Mucosa of descending colon (tissue), 3 donors: ENCODE results near the gene DFFA. TPM values are rescaled to one million over a fixed set of nuclear protein-coding genes. Genes with fewer than 3 reads are reported as not detected.

Experiments
- ATAC-seq: fragments of 200-7000 bp; cut with Tn5 transposase; one replicate; pipeline ENCODE4 v1.9.1; 2020; ENCODE audit warnings: mild to moderate bottlenecking, moderate library complexity
- DNase-seq, 3 donors: peaks; one replicate each; pipeline ENCODE4 v3.0.0-alpha.2; 2020
- H3K36me3 ChIP-seq: fragments of 200-600 bp; one replicate; pipeline ENCODE4 v1.8.0; 2021; ENCODE audit warnings: low read depth, mild to moderate bottlenecking
- H3K4me1 ChIP-seq: fragments of 200-600 bp; one replicate; pipeline ENCODE4 v1.8.0; 2021; ENCODE audit warnings: low read depth, mild to moderate bottlenecking
- H3K4me3 ChIP-seq: fragments of 200-600 bp; one replicate; pipeline ENCODE4 v1.8.0; 2021; ENCODE audit warnings: mild to moderate bottlenecking
- H3K9me3 ChIP-seq: fragments of 200-600 bp; one replicate; pipeline ENCODE4 v1.8.0; 2021; ENCODE audit warnings: mild to moderate bottlenecking
- CTCF ChIP-seq: fragments of 200-600 bp; IDR thresholded peaks from one replicate; pipeline ENCODE4 v1.8.0; 2022; ENCODE audit warnings: antibody characterized with exemption, mild to moderate bottlenecking
- intact Hi-C, 2 donors: fragments of 100-400 bp; cut with DNase I in 1 of 2; cut with micrococcal nuclease in 1 of 2; formaldehyde crosslinking; loops; one replicate each; pipeline versions ENCODE4 v1.11.0 to v1.11.1; 2022; cut with DNase I, micrococcal nuclease
- total RNA-seq, 3 donors: library from RNA; stranded (reverse); fragmentation: NEBNext Ultra II Directional in 2 of 3; extraction: Animal tissue kit (Norgen Biotek cat#: 25700) in 2 of 3; gene quantifications; one replicate each; pipeline versions ENCODE4 v1.2.1 to v1.2.4, GENCODE V29; 2021 to 2023
- donor health status: DM: no; HTN: no; CAD: no; lungs with moderate emphysema.
- donor health status: DM: no; HTN: no; CAD: no.
- donor health status: DM: no; HTN: yes; CAD: no.

DFFA gene
- total RNA-seq, 3 donors from 2014 or later = 20.9 to 34.0 (median 21.9) TPM

DNA sequence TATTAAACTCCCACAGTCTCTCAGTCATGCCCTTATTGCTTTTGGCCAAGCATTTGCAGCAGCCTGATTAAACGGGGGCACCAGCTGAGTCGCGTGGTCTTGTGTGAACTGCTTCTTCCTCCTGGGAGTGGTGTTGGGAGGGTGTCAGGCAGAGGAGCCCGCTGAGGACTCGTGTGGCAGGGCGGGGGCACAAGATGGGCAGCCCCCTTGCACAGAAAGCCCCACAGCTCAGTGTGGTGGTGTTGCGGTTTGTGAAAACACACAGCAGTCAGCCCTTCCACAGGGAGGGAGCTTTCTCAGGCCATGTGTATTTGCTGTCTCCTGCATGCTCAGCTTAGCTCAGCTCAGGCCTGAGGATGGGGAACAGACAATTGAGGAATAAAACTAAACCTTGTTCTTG is 24.8 kb upstream of the DFFA start:
- no peak overlapping the region for H3K4me3 ChIP-seq
- DNase-seq = no peak
- no peak for ATAC-seq
- no peak for TF ChIP-seq CTCF
- peaks cover 16% of the 10 kb centered on the region for H3K4me1 ChIP-seq
- intact Hi-C loops = loop anchor here in 1 of 2 donors (10.0 kb wide), 1 partner anchor 62 kb away; the partner anchor contains the start of gene CENPS
- no peaks in the 10 kb centered on the region for H3K9me3 ChIP-seq
- H3K36me3 ChIP-seq = no peaks in the 10 kb centered on the region

DNA sequence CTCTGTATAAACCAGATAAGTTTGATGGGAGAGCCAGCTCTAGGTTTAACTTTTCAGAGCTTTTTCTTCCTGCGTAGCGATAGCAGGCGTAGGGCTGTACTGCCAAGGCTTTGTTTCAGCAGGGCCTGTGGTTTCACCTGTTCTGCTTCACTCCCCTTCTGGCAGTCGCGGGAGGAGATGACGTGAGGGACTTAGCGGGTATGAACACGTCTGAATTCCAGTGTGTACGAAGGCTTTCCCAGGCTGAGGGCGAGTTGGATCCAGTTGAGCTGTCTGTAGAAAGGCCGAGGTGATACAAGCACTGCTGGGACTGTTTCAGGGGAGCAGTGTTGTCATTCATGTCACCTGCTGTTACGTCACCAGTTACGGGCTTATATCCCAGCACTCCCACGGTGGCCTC is 23.6 kb upstream of the DFFA start:
- intact Hi-C loops = loop anchor here in 1 of 2 donors (10.0 kb wide), 1 partner anchor 61 kb away; the partner anchor contains the start of gene CENPS
- ATAC-seq = no peak

DNA sequence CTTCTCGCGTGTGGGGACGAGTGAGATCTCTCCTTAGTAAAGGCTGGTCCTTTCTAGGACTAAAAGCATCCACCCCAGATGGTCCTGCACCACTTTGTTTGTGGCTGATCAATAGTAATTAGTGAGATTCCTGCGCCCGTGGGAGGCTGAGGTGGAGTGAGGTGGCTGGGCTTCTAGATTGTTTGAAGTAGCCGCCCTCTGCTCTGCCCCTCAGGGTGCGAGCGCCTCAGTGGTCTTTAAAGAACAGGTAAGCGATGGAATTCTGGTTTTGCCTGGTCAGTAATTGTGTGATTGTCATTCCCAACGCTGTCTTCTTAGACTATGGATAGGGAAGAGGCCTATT is 23.1 kb upstream of the DFFA start:
- ATAC-seq = no peak
- no peak for DNase-seq
- TF ChIP-seq CTCF = no peak
- peaks cover 12% of the 10 kb centered on the region for H3K4me1 ChIP-seq
- H3K36me3 ChIP-seq = no peaks in the 10 kb centered on the region
- H3K9me3 ChIP-seq = no peaks in the 10 kb centered on the region
- intact Hi-C loops = loop anchor here in 1 of 2 donors (10.0 kb wide), 1 partner anchor 61 kb away; the partner anchor contains the start of gene CENPS
- no peak overlapping the region for H3K4me3 ChIP-seq

More for the DNA sequence above, 23.6 kb upstream of the DFFA start:
- H3K4me3 ChIP-seq = no peak overlapping the region
- H3K9me3 ChIP-seq = no peaks in the 10 kb centered on the region
- no peak for TF ChIP-seq CTCF
- H3K36me3 ChIP-seq = no peaks in the 10 kb centered on the region
- peaks cover 12% of the 10 kb centered on the region for H3K4me1 ChIP-seq
- DNase-seq = no peak

DNA sequence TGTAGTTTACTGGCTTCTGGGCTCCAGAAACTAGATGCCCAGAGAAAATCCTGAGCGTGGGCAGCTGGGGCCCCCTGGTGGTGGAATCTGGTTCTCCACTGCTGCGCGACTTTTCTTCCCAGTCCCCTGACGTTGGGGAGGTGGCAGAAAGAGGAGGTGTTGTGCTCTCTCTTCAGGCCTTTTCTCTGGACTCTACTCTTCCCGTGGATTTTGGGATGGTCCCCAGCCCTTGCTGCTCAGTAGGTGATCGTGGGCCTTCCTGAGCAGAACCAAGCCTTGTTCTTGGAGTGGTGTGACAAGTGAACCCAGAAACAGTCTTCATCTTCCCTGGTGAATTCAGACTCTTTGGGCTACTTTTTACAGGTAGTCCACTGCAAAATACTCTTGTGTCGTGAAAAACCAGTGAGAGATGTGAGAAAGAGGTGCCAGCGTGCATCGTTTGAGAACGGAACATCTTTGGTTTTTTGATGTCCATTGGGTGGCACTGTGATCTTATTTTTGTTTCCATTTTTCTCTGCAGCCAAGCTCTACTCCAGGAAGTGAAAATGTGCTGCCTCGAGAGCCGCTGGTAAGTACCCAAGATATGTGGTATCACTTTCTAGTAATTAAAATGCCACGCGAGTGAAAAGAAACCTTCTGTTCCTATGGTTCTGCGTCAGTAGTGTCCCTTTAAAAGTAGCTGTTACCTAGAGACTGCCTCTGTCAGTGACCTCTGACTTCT is 22.6 kb upstream of the DFFA start:
- Histone ChIP-seq H3K36me3 (no peaks in the 10 kb centered on the region), H3K4me1 (peaks cover 16% of the 10 kb centered on the region), H3K4me3 (no peak overlapping the region), H3K9me3 (no peaks in the 10 kb centered on the region)
- DNase-seq = peak; percentile 66 to 91 (median 89)
- TF ChIP-seq CTCF = peak; percentile 88
- peak; percentile 93 for ATAC-seq
- intact Hi-C loops = loop anchor here in 1 of 2 donors (10.0 kb wide), 1 partner anchor 60 kb away; the partner anchor contains the start of gene CENPS

GRCh38 chr1:10494418-10494753 is 22.1 kb upstream of the DFFA start:
- Histone ChIP-seq H3K9me3 (no peaks in the 10 kb centered on the region), H3K36me3 (no peaks in the 10 kb centered on the region), H3K4me3 (no peak overlapping the region), H3K4me1 (peaks cover 21% of the 10 kb centered on the region)
- DNase-seq (no peak), ATAC-seq (no peak)
- no peak for TF ChIP-seq CTCF
- intact Hi-C loops = loop anchor here in 1 of 2 donors (10.0 kb wide), 1 partner anchor 60 kb away; the partner anchor contains the start of gene CENPS
